ENCODE results near the gene IFNA10.
"Not testable (repeated sequence)": the region's sequence is repeated elsewhere in the genome, so short reads cannot be mapped to it uniquely, and the experiment has no call there.

IFNA10 gene

DNA sequence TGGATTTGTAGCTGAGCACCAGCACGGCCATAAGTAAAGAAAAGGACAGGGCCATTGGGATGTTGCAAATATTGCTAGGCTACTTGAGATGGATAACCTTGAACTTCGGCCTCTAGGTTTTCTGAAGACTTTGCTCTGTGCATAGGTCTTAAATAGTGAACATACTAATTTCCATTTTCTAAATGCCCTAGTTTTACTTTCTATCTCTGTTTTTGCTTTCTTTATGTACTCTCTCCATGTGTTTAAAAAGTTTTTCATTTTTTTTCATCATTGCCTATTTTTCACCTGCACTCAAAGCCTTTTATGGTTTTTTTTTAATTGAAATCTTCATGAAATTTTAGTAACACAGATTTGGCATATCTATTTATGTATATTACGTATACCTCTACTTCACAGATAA, at the start of gene IFNA10:
TSS of gene IFNA10 (minus strand) at position 101 of the 400 bp plus-strand sequence. CDS start at position 55, 46 bp downstream.
- TF ChIP-seq CREB1 (IDR thresholded peaks at IDR 0.05; ENCODE audit: low read depth); CEBPB (IDR thresholded peaks at IDR 0.05); TAF1 (IDR thresholded peaks at IDR 0.05; ENCODE audit: low read depth): not testable (repeated sequence)

- TF ChIP-seq RAD21 (IDR thresholded peaks at IDR 0.05; ENCODE audit: low read depth) (no peak), FOXM1 (IDR thresholded peaks at IDR 0.05; ENCODE audit: borderline replicate concordance, low read depth) (no peak), CEBPB (IDR thresholded peaks at IDR 0.05) (no peak), NFIC (IDR thresholded peaks at IDR 0.05) (no peak), TEAD4 (IDR thresholded peaks at IDR 0.05) (no peak), CREB1 (IDR thresholded peaks at IDR 0.05; ENCODE audit: low read depth) (no peak), EGR1 (IDR thresholded peaks at IDR 0.05) (no peak), YY1 (IDR thresholded peaks at IDR 0.05; ENCODE audit: low read depth) (no peak), TCF12 (IDR thresholded peaks at IDR 0.05; ENCODE audit: low read depth) (no peak), ZBTB7A (IDR thresholded peaks at IDR 0.05; ENCODE audit: low read depth) (no peak), USF1 (IDR thresholded peaks at IDR 0.05) (no peak), EP300 (IDR thresholded peaks at IDR 0.05; ENCODE audit: borderline replicate concordance) (no peak), TAF1 (IDR thresholded peaks at IDR 0.05; ENCODE audit: low read depth) (no peak)
- TF ChIP-seq, protein P1, sequence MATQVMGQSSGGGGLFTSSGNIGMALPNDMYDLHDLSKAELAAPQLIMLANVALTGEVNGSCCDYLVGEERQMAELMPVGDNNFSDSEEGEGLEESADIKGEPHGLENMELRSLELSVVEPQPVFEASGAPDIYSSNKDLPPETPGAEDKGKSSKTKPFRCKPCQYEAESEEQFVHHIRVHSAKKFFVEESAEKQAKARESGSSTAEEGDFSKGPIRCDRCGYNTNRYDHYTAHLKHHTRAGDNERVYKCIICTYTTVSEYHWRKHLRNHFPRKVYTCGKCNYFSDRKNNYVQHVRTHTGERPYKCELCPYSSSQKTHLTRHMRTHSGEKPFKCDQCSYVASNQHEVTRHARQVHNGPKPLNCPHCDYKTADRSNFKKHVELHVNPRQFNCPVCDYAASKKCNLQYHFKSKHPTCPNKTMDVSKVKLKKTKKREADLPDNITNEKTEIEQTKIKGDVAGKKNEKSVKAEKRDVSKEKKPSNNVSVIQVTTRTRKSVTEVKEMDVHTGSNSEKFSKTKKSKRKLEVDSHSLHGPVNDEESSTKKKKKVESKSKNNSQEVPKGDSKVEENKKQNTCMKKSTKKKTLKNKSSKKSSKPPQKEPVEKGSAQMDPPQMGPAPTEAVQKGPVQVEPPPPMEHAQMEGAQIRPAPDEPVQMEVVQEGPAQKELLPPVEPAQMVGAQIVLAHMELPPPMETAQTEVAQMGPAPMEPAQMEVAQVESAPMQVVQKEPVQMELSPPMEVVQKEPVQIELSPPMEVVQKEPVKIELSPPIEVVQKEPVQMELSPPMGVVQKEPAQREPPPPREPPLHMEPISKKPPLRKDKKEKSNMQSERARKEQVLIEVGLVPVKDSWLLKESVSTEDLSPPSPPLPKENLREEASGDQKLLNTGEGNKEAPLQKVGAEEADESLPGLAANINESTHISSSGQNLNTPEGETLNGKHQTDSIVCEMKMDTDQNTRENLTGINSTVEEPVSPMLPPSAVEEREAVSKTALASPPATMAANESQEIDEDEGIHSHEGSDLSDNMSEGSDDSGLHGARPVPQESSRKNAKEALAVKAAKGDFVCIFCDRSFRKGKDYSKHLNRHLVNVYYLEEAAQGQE (IDR thresholded peaks at IDR 0.05; ENCODE audit: low read depth), result no peak
Measured at GRCh38 chr9:21255538-21256212, 48.7 kb upstream of the IFNA10 start.

GRCh38 chr9:21252721-21253547, 46.0 kb upstream of the IFNA10 start:
- TF ChIP-seq TEAD4 (IDR thresholded peaks at IDR 0.05), result no peak
- TF ChIP-seq RAD21 (IDR thresholded peaks at IDR 0.05; ENCODE audit: low read depth), result peak; percentile 46; the same call in 1 of the 2 replicates

- TF ChIP-seq TCF12 (IDR thresholded peaks at IDR 0.05; ENCODE audit: low read depth) (no peak), EGR1 (IDR thresholded peaks at IDR 0.05) (no peak), CREB1 (IDR thresholded peaks at IDR 0.05; ENCODE audit: low read depth) (no peak)
- TF ChIP-seq, protein P1 (IDR thresholded peaks at IDR 0.05; ENCODE audit: low read depth), result no peak
Measured at GRCh38 chr9:21251638-21252037, 44.7 kb upstream of the IFNA10 start.

DNA sequence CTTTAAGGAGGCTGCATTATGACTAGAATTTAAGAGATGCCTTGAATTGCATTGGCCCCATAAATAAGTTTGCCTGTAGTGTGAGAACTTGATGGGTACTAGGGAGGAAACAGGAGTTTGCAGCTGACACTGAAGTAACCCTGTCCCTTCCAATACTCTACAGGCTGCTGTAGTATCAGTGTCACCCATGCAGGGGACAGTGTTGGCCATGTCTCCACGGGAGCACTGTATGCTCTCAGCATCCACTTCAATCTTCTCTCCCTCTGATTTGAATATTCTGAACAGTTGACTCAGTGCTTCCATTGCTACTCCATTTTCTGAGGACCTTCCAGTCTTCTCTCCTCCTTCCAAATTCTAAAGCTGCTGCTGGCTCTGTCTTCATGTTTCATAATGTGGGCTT, 44.2 kb upstream of the IFNA10 start:
- TF ChIP-seq FOXM1 (IDR thresholded peaks at IDR 0.05; ENCODE audit: borderline replicate concordance, low read depth) (no peak), RAD21 (IDR thresholded peaks at IDR 0.05; ENCODE audit: low read depth) (no peak), TCF12 (IDR thresholded peaks at IDR 0.05; ENCODE audit: low read depth) (no peak), MAX (IDR thresholded peaks at IDR 0.05) (no peak), CREB1 (IDR thresholded peaks at IDR 0.05; ENCODE audit: low read depth) (no peak), EGR1 (IDR thresholded peaks at IDR 0.05) (no peak), EP300 (IDR thresholded peaks at IDR 0.05; ENCODE audit: borderline replicate concordance) (no peak), ZBTB7A (IDR thresholded peaks at IDR 0.05; ENCODE audit: low read depth) (no peak), TAF1 (IDR thresholded peaks at IDR 0.05; ENCODE audit: low read depth) (no peak), CEBPB (IDR thresholded peaks at IDR 0.05) (no peak), NFIC (IDR thresholded peaks at IDR 0.05) (no peak)

DNA sequence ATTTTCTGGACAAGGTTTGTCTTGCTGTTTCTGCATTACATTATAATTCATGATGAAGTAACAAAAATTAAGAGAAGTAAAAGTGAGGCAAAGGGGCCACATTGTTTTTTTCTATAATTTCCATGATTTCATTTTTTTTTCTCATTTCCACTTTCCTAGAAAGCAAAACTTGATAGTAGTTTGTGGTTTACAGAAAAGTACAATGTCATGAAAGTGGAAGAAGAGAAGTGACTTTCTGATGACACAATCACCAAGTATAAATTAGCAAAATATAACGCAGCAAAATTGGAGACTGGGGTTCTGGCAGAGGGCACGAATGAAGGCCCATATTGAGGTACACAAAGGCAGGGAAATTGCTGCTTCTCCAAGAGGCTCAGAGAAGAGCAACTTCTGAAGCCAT, 37.9 kb upstream of the IFNA10 start:
- no peak for TF ChIP-seq YY1 (IDR thresholded peaks at IDR 0.05; ENCODE audit: low read depth)
- TF ChIP-seq NFIC (IDR thresholded peaks at IDR 0.05), result no peak
- no peak for TF ChIP-seq ZBTB7A (IDR thresholded peaks at IDR 0.05; ENCODE audit: low read depth)
- TF ChIP-seq MAX (IDR thresholded peaks at IDR 0.05), result no peak
- no peak for TF ChIP-seq CREB1 (IDR thresholded peaks at IDR 0.05; ENCODE audit: low read depth)
- TF ChIP-seq, protein P1 (IDR thresholded peaks at IDR 0.05; ENCODE audit: low read depth), result no peak
- TF ChIP-seq EP300 (IDR thresholded peaks at IDR 0.05; ENCODE audit: borderline replicate concordance), result no peak
- TF ChIP-seq EGR1 (IDR thresholded peaks at IDR 0.05), result no peak
- no peak for TF ChIP-seq CEBPB (IDR thresholded peaks at IDR 0.05)
- TF ChIP-seq FOXM1 (IDR thresholded peaks at IDR 0.05; ENCODE audit: borderline replicate concordance, low read depth), result no peak
- TF ChIP-seq TEAD4 (IDR thresholded peaks at IDR 0.05), result no peak
- no peak for TF ChIP-seq RAD21 (IDR thresholded peaks at IDR 0.05; ENCODE audit: low read depth)

Data from Ishikawa (cell line).